HepG2 (cell line): ENCODE data around the gene EIF6. TPM values are rescaled to one million over a fixed set of nuclear protein-coding genes. Genes with fewer than 3 reads are reported as not detected.
A peak's percentile ranks its signal among the peaks of the same experiment; 100 is the strongest.

Source experiments
- CHD4 ChIP-seq: fragments of 200-600 bp; sonication (generic); IDR thresholded peaks from 2 replicates; pipeline ENCODE4 v1.7.0; 2017; ENCODE audit warnings: mild to moderate bottlenecking, low read length, borderline replicate concordance
- CREB3 ChIP-seq: sonication (generic); formaldehyde crosslinking; IDR thresholded peaks from 2 replicates; pipeline ENCODE4 v1.5.0; 2020; ENCODE audit warnings: missing genetic modification reagents
- DNMT1 ChIP-seq: sonication (generic); formaldehyde crosslinking; IDR thresholded peaks from 2 replicates; pipeline ENCODE4 v1.5.1; 2020; ENCODE audit warnings: mild to moderate bottlenecking, missing genetic modification reagents
- GABPB1 ChIP-seq: IDR thresholded peaks from 2 replicates; pipeline ENCODE4 v1.6.1; 2016; ENCODE audit warnings: mild to moderate bottlenecking, missing genetic modification reagents, moderate library complexity, missing compliant biosample characterization
- HCFC1 ChIP-seq: fragments of 150-350 bp; IDR thresholded peaks from 2 replicates; pipeline ENCODE4 v1.6.1; 2014; ENCODE audit warnings: low read depth, low read length
- HHEX ChIP-seq: IDR thresholded peaks from 2 replicates; pipeline ENCODE4 v1.6.1; 2016; ENCODE audit warnings: control low read depth
- HNRNPLL ChIP-seq: fragments of 200-400 bp; formaldehyde crosslinking; IDR thresholded peaks from 2 replicates; pipeline ENCODE4 v1.6.1; 2017; ENCODE audit warnings: mild to moderate bottlenecking, low read depth, low read length; ENCODE audit not compliant: poor library complexity, severe bottlenecking
- MAF1 ChIP-seq: sonication (generic); formaldehyde crosslinking; IDR thresholded peaks from 2 replicates; pipeline ENCODE4 v1.5.0; 2020; ENCODE audit warnings: missing genetic modification reagents, borderline replicate concordance
- MED1 ChIP-seq: sonication (generic); formaldehyde crosslinking; IDR thresholded peaks from 2 replicates; pipeline ENCODE4 v1.4.0; 2020; ENCODE audit warnings: missing genetic modification reagents
- NPAS2 ChIP-seq: sonication (generic); formaldehyde crosslinking; IDR thresholded peaks from 2 replicates; pipeline ENCODE4 v1.8.0; 2022; ENCODE audit warnings: mild to moderate bottlenecking, missing genetic modification reagents, borderline replicate concordance
- POLR2A ChIP-seq, 2 experiments: IDR thresholded peaks; 2 replicates each; pipeline ENCODE4 v1.6.1; 2011; ENCODE audit warnings: low read depth in 2 of 2, low read length in 2 of 2, mild to moderate bottlenecking in 1 of 2, moderate library complexity in 1 of 2; ENCODE audit not compliant: insufficient read depth in 1 of 2
- RARG ChIP-seq: sonication (generic); formaldehyde crosslinking; IDR thresholded peaks from 2 replicates; pipeline ENCODE4 v1.4.0; 2020; ENCODE audit warnings: low read depth, mild to moderate bottlenecking, missing genetic modification reagents
- RBM39 ChIP-seq: fragments of 200-400 bp; formaldehyde crosslinking; IDR thresholded peaks from one replicate; pipeline ENCODE4 v1.6.1; 2018; ENCODE audit warnings: antibody characterized with exemption, mild to moderate bottlenecking, low read depth, low read length; ENCODE audit not compliant: poor library complexity, severe bottlenecking
- SMAD1 ChIP-seq: sonication (generic); formaldehyde crosslinking; IDR thresholded peaks from 2 replicates; pipeline ENCODE4 v1.4.0; 2020; ENCODE audit warnings: missing genetic modification reagents, low read depth, mild to moderate bottlenecking, borderline replicate concordance
- SRY ChIP-seq: sonication (generic); formaldehyde crosslinking; IDR thresholded peaks from 2 replicates; pipeline ENCODE4 v1.8.0; 2022; ENCODE audit warnings: mild to moderate bottlenecking, missing genetic modification reagents
- TEF ChIP-seq: sonication (generic); formaldehyde crosslinking; IDR thresholded peaks from 2 replicates; pipeline ENCODE4 v1.5.0; 2020; ENCODE audit warnings: missing genetic modification reagents
- ZBED4 ChIP-seq: sonication (generic); formaldehyde crosslinking; IDR thresholded peaks from 2 replicates; pipeline ENCODE4 v1.4.0; 2020; ENCODE audit warnings: missing genetic modification reagents, borderline replicate concordance
- ZBTB21 ChIP-seq: sonication (generic); formaldehyde crosslinking; IDR thresholded peaks from 2 replicates; pipeline ENCODE4 v1.4.0; 2020; ENCODE audit warnings: missing genetic modification reagents
- ZBTB37 ChIP-seq: sonication (generic); formaldehyde crosslinking; IDR thresholded peaks from 2 replicates; pipeline ENCODE4 v1.4.0; 2020; ENCODE audit warnings: mild to moderate bottlenecking, missing genetic modification reagents
- ZNF10 ChIP-seq: sonication (generic); formaldehyde crosslinking; IDR thresholded peaks from 2 replicates; pipeline ENCODE4 v1.4.0; 2020; ENCODE audit warnings: mild to moderate bottlenecking, low read depth, missing genetic modification reagents, borderline replicate concordance
- ZNF235 ChIP-seq: sonication (generic); formaldehyde crosslinking; IDR thresholded peaks from 2 replicates; pipeline ENCODE4 v1.8.1; 2023; ENCODE audit warnings: mild to moderate bottlenecking, missing genetic modification reagents, borderline replicate concordance
- ZNF556 ChIP-seq: sonication (generic); formaldehyde crosslinking; IDR thresholded peaks from 2 replicates; pipeline ENCODE4 v1.4.0; 2020; ENCODE audit warnings: mild to moderate bottlenecking, missing genetic modification reagents, borderline replicate concordance
- ZNF784 ChIP-seq: sonication (generic); formaldehyde crosslinking; IDR thresholded peaks from 2 replicates; pipeline ENCODE4 v1.5.1; 2020; ENCODE audit warnings: missing genetic modification reagents, mild to moderate bottlenecking, borderline replicate concordance
- ZNF879 ChIP-seq: sonication (generic); formaldehyde crosslinking; IDR thresholded peaks from 2 replicates; pipeline ENCODE4 v1.8.1; 2023; ENCODE audit warnings: missing genetic modification reagents
- polyA plus RNA-seq, 8 experiments: library from polyadenylated mRNA; depleted of rRNA in 3 of 8; stranded (reverse) in 7 of 8; unstranded in 1 of 8; fragments of >200 nt; fragmentation: Illumina TruSeq in 4 of 8; extraction: Trizol in 4 of 8; gene quantifications; 2 replicates each; pipeline versions ENCODE4 v1.2.1 to v1.2.3, GENCODE V29; 2011 to 2016; ENCODE audit warnings: low read depth in 4 of 8, missing spikeins in 1 of 8, mixed read lengths in 1 of 8; ENCODE audit not compliant: insufficient read depth in 1 of 8
- total RNA-seq, 5 experiments: library from RNA; depleted of rRNA; stranded (reverse); fragments of >200 nt; fragmentation: Illumina TruSeq; extraction: Trizol; gene quantifications; 2 replicates each; pipeline ENCODE4 v1.2.3, GENCODE V29; 2016; ENCODE audit warnings: low read depth in 1 of 5

The EIF6 gene
- total and polyA plus RNA-seq, 2 of the 13 experiments (the other 11 are each of a cell fraction or from before 2014, with no cell fraction given) = 462 to 466 TPM

GRCh38 chr20:35275741-35276251, 8.8 kb downstream of the EIF6 start (continued):
- TF ChIP-seq RBM39 (peak; percentile 50), ZNF879 (no peak), NPAS2 (CRISPR knock-in tag) (no peak), GABPB1 (CRISPR knock-in tag) (no peak), CREB3 (CRISPR knock-in tag) (no peak), DNMT1 (0 out of 2 replicates have a peak, but pooled peaks have one; percentile 14), ZNF10 (no peak), ZBTB21 (CRISPR knock-in tag) (no peak), TEF (CRISPR knock-in tag) (no peak), HCFC1 (no peak), CHD4 (no peak), MAF1 (CRISPR knock-in tag) (no peak), SRY (CRISPR knock-in tag) (no peak), RARG (CRISPR knock-in tag) (no peak), ZNF556 (no peak), MED1 (CRISPR knock-in tag) (no peak), ZNF235 (CRISPR knock-in tag) (no peak), HHEX (CRISPR knock-in tag) (no peak), SMAD1 (CRISPR knock-in tag) (no peak), ZBTB37 (CRISPR knock-in tag) (no peak), HNRNPLL (peak; percentile 35), ZNF784 (CRISPR knock-in tag) (no peak), POLR2A (IDR thresholded peaks at IDR 0.05; ENCODE audit: insufficient read depth in 1 of 2, low read depth in 2 of 2, low read length in 2 of 2) (peak; percentile 15 to 60; a peak in 3 of 4 replicates), ZBED4 (no peak)
